Panc1 (cell line): ENCODE measurements around the gene CDH13.

Experiments used
- POLR2AphosphoS5 ChIP-seq: IDR thresholded peaks from 2 replicates; pipeline ENCODE4 v1.6.1; 2012; ENCODE audit warnings: mild to moderate bottlenecking, low read depth, low read length, moderate library complexity
- TF ChIP-seq, protein P1 (sequence below): fragments of 450-650 bp; IDR thresholded peaks from 2 replicates; pipeline ENCODE4 v1.5.1; 2017; ENCODE audit warnings: mild to moderate bottlenecking

DNA sequence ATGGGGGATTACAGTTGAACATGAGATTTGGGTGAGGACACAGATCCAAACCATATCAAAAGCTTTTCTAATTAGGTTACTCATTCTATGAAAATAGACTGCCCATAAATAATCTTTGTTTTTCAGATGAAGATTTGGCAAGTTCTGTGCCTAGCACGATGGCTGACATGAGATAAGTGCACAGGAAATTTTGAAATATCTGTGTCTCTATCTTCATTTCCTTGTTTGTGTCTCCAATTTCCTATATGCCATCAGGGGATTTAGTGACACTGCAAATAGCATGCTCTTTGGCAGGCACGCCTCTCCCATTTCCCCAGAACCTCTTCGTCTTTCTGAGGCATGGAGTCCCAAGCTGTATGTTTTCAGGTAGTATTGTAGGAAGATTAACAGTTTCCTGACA, 544.6 kb downstream of the CDH13 start:
- no peak for TF ChIP-seq POLR2AphosphoS5
- TF ChIP-seq, protein P1, sequence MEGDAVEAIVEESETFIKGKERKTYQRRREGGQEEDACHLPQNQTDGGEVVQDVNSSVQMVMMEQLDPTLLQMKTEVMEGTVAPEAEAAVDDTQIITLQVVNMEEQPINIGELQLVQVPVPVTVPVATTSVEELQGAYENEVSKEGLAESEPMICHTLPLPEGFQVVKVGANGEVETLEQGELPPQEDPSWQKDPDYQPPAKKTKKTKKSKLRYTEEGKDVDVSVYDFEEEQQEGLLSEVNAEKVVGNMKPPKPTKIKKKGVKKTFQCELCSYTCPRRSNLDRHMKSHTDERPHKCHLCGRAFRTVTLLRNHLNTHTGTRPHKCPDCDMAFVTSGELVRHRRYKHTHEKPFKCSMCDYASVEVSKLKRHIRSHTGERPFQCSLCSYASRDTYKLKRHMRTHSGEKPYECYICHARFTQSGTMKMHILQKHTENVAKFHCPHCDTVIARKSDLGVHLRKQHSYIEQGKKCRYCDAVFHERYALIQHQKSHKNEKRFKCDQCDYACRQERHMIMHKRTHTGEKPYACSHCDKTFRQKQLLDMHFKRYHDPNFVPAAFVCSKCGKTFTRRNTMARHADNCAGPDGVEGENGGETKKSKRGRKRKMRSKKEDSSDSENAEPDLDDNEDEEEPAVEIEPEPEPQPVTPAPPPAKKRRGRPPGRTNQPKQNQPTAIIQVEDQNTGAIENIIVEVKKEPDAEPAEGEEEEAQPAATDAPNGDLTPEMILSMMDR = no peak
